ENCODE results near the gene SLC39A11. TPM values are rescaled to one million over a fixed set of nuclear protein-coding genes. Genes with fewer than 3 reads are reported as not detected.

Gene SLC39A11
- total and polyA plus RNA-seq, 2 of the 13 experiments (the other 11 are each of a cell fraction or from before 2014, with no cell fraction given) = 17.2 to 31.5 TPM

GRCh38 chr17:72706396-72706981, 386.0 kb downstream of the SLC39A11 start:
- H3K4me1 ChIP-seq (ENCODE audit: insufficient read depth, low read length) = peaks cover 35% of the 10 kb centered on the region
- TF ChIP-seq FOXP1 (IDR thresholded peaks at IDR 0.05) = no peak
- peak; percentile 77 for TF ChIP-seq FOXP1 (CRISPR knock-in tag; IDR thresholded peaks at IDR 0.05)
- peak in 1 of 2 experiments; percentile 33; a peak in 2 of 4 replicates for TF ChIP-seq EP300 (IDR thresholded peaks at IDR 0.05; ENCODE audit: low read depth in 2 of 2, low read length in 2 of 2)
- no peak; the same call in 1 of the 2 replicates for TF ChIP-seq EP300 (CRISPR knock-in tag; IDR thresholded peaks at IDR 0.05; ENCODE audit: borderline replicate concordance)
- TF ChIP-seq ZNF747 (CRISPR knock-in tag; IDR thresholded peaks at IDR 0.05; ENCODE audit: borderline replicate concordance) = no peak
- 0 out of 2 replicates have a peak, but pooled peaks have one; percentile 20 for TF ChIP-seq ZGPAT (CRISPR knock-in tag; IDR thresholded peaks at IDR 0.05)
- 0 out of 2 replicates have a peak, but pooled peaks have one; percentile 19 for TF ChIP-seq FOXO1 (CRISPR knock-in tag; IDR thresholded peaks at IDR 0.05)
- peak; percentile 23 for TF ChIP-seq XRCC5 (optimal IDR thresholded peaks at IDR 0.05; ENCODE audit: low read length)
- 0 out of 2 replicates have a peak, but pooled peaks have one; percentile 16 for TF ChIP-seq FOSL2 (CRISPR knock-in tag; IDR thresholded peaks at IDR 0.05)
- peak; percentile 58; the same call in 1 of the 2 replicates for TF ChIP-seq AHDC1 (CRISPR knock-in tag; IDR thresholded peaks at IDR 0.05; ENCODE audit: borderline replicate concordance)
- peak; percentile 52; the same call in 1 of the 2 replicates for TF ChIP-seq SOX5 (CRISPR knock-in tag; IDR thresholded peaks at IDR 0.05; ENCODE audit: borderline replicate concordance)
- TF ChIP-seq SAP130 (CRISPR knock-in tag; IDR thresholded peaks at IDR 0.05; ENCODE audit: low read depth) = peak; percentile 22; the same call in 1 of the 2 replicates
- TF ChIP-seq ARID5B (CRISPR knock-in tag; IDR thresholded peaks at IDR 0.05) = peak; percentile 75
- peak; percentile 31; the same call in 1 of the 2 replicates for TF ChIP-seq RARA (CRISPR knock-in tag; IDR thresholded peaks at IDR 0.05)

More at GRCh38 chr17:72706396-72706981, 386.0 kb downstream of the SLC39A11 start:
- Histone ChIP-seq H3K9ac (ENCODE audit: insufficient read depth, low read depth, low read length) (no peak overlapping the region), H4K20me1 (ENCODE audit: insufficient read depth, low read length) (no peaks in the 10 kb centered on the region), H3K4me2 (ENCODE audit: low read depth, low read length) (no peak overlapping the region; the same call in 1 of the 2 replicates), H2AFZ (ENCODE audit: low read length) (no peak overlapping the region), H3K27ac (ENCODE audit: extremely low read length, insufficient read depth, low read length) (no peak overlapping the region), H3K27me3 (ENCODE audit: control insufficient read depth in 1 of 2, insufficient read depth in 2 of 2, low read length in 2 of 2) (no peaks in the 10 kb centered on the region), H3K9me3 (ENCODE audit: low read length) (peaks cover 14% of the 10 kb centered on the region; the same call in 1 of the 2 replicates), H3K4me3 (replicated peaks in 1 of 3; ENCODE audit: insufficient read depth in 1 of 3, low read depth in 2 of 3, low read length in 3 of 3) (no peak overlapping the region), H3K79me2 (ENCODE audit: insufficient read depth, low read length) (no peaks in the 10 kb centered on the region), H3K36me3 (replicated peaks in 1 of 2; ENCODE audit: control insufficient read depth in 1 of 2, insufficient read depth in 2 of 2, low read length in 2 of 2) (no peaks in the 10 kb centered on the region)
- no TSS peak for BruUV-seq (replicated peaks)
- DNase-seq (ENCODE audit: low spot score) = peak; percentile 60
- peak; percentile 32; the same call in 2 of the 3 replicates for ATAC-seq
- POLR2A ChIA-PET = interaction anchor here (0.6 to 1.2 kb wide), 4 partner anchors 9 to 114 kb away, joined by 3 to 4 read pairs (median 3); no protein-coding TSS in a partner anchor
- CTCF ChIA-PET (ENCODE audit: low intra/inter-chr PET ratio, low total read pairs) = no interaction called here
- WGBS (ENCODE audit: low lambda C conversion rate) = 68% methylated on average over 3 of the region's 3 CpGs
- in situ Hi-C loops (cut with HindIII; ENCODE audit: extremely low pct_ligation_motif_present, low pct_unique_long_range_greater_than_20kb) = no loop called here
- intact Hi-C loops (cut with micrococcal nuclease; ENCODE audit: unreplicated experiment) = no loop called here
- FAIRE-seq = no peak

Data from HepG2 (cell line).